NCI-H146 treated with DMSO at 0.1 percent for 48 hours (cell line): ENCODE results near the gene INTS13.
"Not testable (repeated sequence)": the region's sequence is repeated elsewhere in the genome, so short reads cannot be mapped to it uniquely, and the experiment has no call there.

Experiments used
- DNase-seq: peaks from one replicate; lab custom pipeline; 2025; ENCODE audit not compliant: unreplicated experiment; lab: John Stamatoyannopoulos, UW

INTS13 gene

GRCh38 chr12:26870491-26871419 is 67.0 kb downstream of the INTS13 start:
- no peak for DNase-seq

GRCh38 chr12:26869908-26870459 is 67.8 kb downstream of the INTS13 start:
- DNase-seq = no peak

GRCh38 chr12:26869104-26869494 is 68.7 kb downstream of the INTS13 start:
- no peak for DNase-seq

DNA sequence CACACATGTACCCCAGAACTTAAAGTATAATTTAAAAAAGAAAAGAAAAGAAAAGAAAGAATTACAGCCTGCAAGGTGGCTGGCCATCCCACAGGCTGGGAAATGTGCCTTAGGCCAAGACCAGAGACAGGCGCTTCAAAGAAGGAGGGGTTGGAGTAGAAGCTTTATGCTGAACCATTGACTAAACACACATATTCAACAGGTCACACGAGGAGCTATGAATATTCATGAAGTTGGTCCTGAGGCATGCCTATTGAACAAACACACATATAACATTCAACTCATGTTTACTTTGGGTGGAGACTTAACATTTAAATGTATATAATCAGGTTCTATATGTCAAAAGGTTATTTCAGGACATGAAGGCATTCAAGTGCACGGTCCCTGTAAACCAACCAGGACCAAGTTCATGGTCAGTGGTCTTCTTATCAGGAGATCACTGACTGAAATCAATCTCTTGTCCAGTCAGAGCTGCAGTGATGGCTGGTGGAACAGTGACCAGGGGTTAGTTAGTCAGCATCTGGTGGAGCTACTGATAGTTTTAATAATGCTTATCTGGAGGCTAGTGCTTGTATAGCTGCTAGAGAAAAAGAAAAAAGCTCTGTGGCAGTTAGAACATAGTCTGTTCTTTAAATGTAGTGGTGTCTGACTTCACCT is 69.2 kb downstream of the INTS13 start:
- DNase-seq = no peak

GRCh38 chr12:26867080-26867479 is 70.7 kb downstream of the INTS13 start:
- no peak for DNase-seq

GRCh38 chr12:26863515-26863914 is 74.3 kb downstream of the INTS13 start:
- DNase-seq = peak; percentile 9

- not testable (repeated sequence) for DNase-seq
Observed at GRCh38 chr12:26862787-26863186, 75.0 kb downstream of the INTS13 start.

DNA sequence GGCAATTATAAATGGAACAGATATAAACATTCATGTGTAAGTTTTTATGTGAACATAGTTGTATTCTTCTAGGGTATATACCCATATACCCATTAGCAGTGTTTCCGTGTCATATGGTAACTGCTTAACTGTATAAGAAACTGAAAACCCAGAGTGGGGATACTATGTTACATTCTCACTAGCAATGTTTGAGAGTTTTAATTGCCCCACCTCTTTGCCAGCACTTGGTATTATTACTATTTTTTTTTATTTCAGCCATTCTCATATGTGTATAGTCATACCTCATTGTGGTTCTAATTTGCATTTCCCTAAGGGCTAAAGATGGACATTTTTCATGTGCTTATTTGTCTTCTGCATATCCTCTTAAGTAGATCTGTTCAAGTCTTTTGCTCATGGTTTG is 76.1 kb downstream of the INTS13 start:
- no peak for DNase-seq

DNA sequence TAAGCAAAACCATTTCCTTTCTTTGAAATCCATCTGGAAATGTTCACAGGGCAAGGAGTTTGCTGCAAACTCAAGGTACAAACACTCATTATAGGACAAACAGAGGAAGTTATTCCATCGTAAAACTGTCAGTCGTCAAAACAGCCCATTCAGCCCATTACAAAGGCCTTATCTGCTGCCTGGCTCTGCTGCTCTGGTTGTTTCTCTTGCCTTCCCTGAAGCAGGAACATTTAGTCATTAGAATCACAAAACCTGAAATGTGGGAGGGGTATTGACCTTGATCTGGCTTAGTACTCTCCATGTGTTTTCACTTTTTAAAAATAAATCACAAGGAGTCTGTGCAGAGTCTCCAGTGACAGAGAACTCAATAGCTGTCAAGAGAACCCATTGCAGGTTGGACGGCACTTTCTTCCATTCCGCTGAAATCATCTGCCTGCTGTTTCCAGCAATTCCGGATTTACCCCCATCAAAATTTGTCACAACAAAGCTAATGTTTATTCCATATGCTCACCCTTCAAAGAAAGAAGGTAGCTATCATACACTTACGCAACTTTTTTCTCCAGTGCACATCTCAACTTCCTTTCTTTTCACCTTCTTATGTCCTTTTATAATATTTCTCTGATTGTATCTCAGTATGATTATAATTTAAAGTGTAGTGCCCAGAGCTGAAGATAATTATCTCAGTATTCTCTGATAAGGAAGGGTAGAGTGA is 80.2 kb downstream of the INTS13 start:
- DNase-seq = peak; percentile 80

- DNase-seq = no peak
Observed at GRCh38 chr12:26855337-26855736, 82.4 kb downstream of the INTS13 start.
